Muscle layer of colon (tissue), 2 donors: Measurements from ENCODE around the gene BCL2L11.

Source experiments
- H3K27ac ChIP-seq: one replicate; pipeline ENCODE4 v1.7.0; 2013; ENCODE audit warnings: low read depth, mild to moderate bottlenecking, low read length, moderate library complexity
- H3K27me3 ChIP-seq, 2 donors: one replicate each; pipeline ENCODE4 v1.7.0; 2013; ENCODE audit warnings: low read length in 2 of 2, mild to moderate bottlenecking in 2 of 2; ENCODE audit not compliant: insufficient read depth in 2 of 2, control insufficient read depth in 1 of 2
- H3K36me3 ChIP-seq: one replicate; pipeline ENCODE4 v1.7.0; 2013; ENCODE audit warnings: mild to moderate bottlenecking, low read length; ENCODE audit not compliant: insufficient read depth
- H3K4me1 ChIP-seq: one replicate; pipeline ENCODE4 v1.7.0; 2013; ENCODE audit warnings: mild to moderate bottlenecking, low read length; ENCODE audit not compliant: insufficient read depth
- H3K4me3 ChIP-seq, 2 donors: one replicate each; pipeline ENCODE4 v1.7.0; 2013; ENCODE audit warnings: low read length in 2 of 2, low read depth in 1 of 2, mild to moderate bottlenecking in 1 of 2, moderate library complexity in 1 of 2
- H3K9ac ChIP-seq: one replicate; pipeline ENCODE4 v1.7.0; 2013; ENCODE audit warnings: low read length
- H3K9me3 ChIP-seq: one replicate; pipeline ENCODE4 v1.7.0; 2013; ENCODE audit warnings: mild to moderate bottlenecking, low read length
- donor health status: abdominal sarcoma.
- donor health status: Adenocarcinoma of cecum.

The BCL2L11 gene

DNA sequence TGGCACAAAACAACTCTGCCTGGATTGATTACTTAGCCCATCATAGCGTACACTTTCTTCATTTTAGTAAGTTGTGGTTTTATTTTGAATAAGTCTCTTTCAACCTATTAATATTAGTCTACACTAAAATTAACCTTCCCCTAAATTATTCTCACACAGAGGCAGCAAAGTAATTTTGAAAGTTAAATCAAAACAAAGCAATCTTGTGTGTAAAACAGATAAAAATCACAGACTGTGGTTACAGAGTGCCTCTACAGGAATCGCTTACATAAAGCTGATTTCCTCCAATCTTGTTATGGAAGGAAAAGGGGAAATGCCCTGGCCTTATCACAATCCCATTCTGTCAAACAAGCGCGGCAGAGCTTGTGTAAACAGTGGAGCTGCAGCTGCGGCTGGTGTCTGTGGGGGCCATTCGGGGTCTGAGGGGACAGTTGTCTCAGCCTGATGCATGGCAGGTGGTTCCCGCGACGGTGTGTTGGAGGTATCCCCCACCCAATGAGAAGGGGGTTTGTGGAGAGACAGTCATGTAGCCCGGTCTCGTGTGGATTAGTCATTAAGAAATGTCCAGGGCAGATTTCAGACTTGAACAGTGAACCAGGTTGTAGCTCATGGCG is 42.1 kb downstream of the BCL2L11 start:
- Histone ChIP-seq H3K9ac (no peak overlapping the region), H3K27me3 (no peaks in the 10 kb centered on the region), H3K9me3 (no peaks in the 10 kb centered on the region), H3K36me3 (no peaks in the 10 kb centered on the region), H3K4me3 (no peak overlapping the region), H3K27ac (no peak overlapping the region), H3K4me1 (peaks cover 8% of the 10 kb centered on the region)

DNA sequence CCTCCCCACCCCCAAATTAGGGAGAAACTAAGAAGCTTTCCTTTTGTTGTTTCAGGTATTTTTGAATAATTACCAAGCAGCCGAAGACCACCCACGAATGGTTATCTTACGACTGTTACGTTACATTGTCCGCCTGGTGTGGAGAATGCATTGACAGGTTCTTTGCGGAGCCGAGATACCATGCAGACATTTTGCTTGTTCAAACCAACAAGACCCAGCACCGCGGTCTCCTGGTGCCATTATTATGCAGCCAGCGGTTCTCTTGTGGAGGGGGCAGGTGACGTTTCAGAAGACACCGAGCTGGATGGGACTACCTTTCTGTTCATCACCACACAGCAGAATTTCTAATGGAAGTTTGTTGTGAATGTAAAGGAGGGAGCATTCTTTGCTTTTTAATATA is 43.4 kb downstream of the BCL2L11 start:
- no peak overlapping the region for H3K9ac ChIP-seq
- no peaks in the 10 kb centered on the region for H3K9me3 ChIP-seq
- peaks cover 8% of the 10 kb centered on the region for H3K4me1 ChIP-seq
- H3K27me3 ChIP-seq: no peaks in the 10 kb centered on the region
- no peak overlapping the region for H3K4me3 ChIP-seq
- H3K36me3 ChIP-seq: no peaks in the 10 kb centered on the region
- no peak overlapping the region for H3K27ac ChIP-seq

DNA sequence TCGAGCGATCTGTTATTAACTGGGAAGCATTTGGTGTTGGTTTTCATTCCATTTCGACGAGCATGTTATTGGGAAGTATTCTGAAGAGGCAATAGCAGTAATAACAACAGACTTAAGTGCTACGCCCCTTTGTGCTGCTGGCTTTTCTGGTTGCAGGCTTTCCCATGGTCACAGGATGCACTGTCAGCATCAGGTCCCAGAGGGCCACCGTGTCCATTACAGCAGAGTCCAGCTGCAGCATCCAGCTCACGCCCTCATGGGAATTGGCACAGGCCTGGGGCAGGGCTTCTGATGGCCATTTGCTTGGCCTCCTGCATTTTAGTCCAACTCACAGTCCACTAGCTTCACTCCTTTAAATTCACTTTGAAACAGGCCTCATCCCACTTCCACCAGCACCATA is 44.4 kb downstream of the BCL2L11 start:
- Histone ChIP-seq H3K27me3 (no peaks in the 10 kb centered on the region), H3K9me3 (no peaks in the 10 kb centered on the region), H3K36me3 (no peaks in the 10 kb centered on the region), H3K4me1 (peaks cover 8% of the 10 kb centered on the region), H3K4me3 (no peak overlapping the region), H3K27ac (no peak overlapping the region), H3K9ac (no peak overlapping the region)

DNA sequence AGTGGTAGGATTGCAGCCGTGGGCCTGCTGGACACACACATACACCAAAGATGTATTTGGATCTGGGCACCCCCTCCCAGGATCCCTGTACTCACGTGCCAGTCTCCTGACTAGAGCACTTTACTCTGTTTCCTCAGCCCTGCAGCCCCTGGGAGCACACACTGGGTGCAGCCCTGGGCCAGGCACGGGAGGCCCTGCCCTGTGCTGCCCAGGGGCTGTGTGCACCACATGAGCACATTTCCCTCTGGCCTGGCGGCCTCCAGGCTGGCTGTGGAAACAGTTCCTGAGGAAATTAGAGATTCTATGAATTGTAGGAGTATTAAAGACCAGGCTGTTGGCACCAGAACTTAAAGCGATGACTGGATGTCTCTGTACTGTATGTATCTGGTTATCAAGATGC is 45.4 kb downstream of the BCL2L11 start:
- H3K4me1 ChIP-seq: peaks cover 8% of the 10 kb centered on the region
- H3K27ac ChIP-seq: no peak overlapping the region
- no peaks in the 10 kb centered on the region for H3K36me3 ChIP-seq
- no peak overlapping the region for H3K4me3 ChIP-seq
- no peak overlapping the region for H3K9ac ChIP-seq
- no peaks in the 10 kb centered on the region for H3K27me3 ChIP-seq
- no peaks in the 10 kb centered on the region for H3K9me3 ChIP-seq

DNA sequence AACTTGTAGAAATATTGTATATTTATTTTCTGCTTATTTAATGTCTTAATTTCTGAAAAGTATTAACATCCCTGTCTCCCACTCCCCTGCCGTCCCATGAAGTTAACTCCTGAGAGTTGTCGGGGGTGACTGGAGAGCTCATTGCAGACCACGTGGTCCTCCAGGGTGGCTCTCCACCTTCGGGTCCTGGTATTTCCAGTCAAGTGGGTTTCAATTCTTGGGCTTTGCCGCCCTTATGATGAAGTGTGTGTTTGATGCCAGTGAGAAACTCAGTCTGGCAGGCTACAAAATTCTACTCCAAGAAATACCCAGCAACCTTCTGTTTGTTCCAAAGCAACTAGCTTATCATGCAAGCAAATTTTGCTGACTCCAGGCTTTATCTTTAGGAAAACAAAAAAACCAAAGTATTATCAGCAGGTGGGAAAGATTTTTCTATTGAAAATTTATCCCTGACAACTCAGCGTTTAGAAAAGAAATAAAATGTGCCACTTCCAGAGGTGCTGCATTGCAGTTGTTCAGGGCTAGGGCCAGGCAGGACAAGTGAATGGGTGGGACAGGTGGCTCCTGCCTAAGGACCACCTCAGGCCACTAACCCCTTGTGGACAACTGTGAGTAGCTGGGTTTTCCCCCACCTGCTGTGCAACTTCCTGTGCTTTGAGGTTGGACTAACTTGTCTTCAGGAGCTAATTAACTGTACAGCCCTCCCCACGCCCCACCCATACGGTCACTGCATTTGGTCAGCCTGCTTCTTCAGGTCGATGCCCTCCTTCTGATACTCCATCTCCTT is 46.6 kb downstream of the BCL2L11 start:
- Histone ChIP-seq H3K4me1 (peaks cover 8% of the 10 kb centered on the region), H3K27me3 (no peaks in the 10 kb centered on the region), H3K9me3 (no peaks in the 10 kb centered on the region), H3K36me3 (no peaks in the 10 kb centered on the region), H3K27ac (no peak overlapping the region), H3K4me3 (no peak overlapping the region), H3K9ac (no peak overlapping the region)

DNA sequence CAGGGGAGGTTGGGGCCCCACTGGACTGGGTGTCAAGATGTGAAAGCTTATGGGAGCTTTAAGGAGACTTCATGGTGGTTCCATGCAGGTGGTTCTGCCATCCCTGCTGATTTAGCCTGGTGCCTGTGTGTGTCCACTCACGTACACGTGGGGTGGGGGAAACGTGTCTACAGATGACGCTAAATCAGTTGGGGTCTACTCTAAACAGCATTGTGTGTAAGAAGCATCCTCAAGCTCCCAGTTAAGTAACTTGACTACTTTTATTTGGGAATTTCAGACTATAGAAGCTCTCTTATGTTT is 47.1 kb downstream of the BCL2L11 start:
- Histone ChIP-seq H3K9me3 (no peaks in the 10 kb centered on the region), H3K36me3 (no peaks in the 10 kb centered on the region), H3K27ac (no peak overlapping the region), H3K4me3 (no peak overlapping the region), H3K9ac (no peak overlapping the region), H3K4me1 (peaks cover 8% of the 10 kb centered on the region), H3K27me3 (no peaks in the 10 kb centered on the region)

DNA sequence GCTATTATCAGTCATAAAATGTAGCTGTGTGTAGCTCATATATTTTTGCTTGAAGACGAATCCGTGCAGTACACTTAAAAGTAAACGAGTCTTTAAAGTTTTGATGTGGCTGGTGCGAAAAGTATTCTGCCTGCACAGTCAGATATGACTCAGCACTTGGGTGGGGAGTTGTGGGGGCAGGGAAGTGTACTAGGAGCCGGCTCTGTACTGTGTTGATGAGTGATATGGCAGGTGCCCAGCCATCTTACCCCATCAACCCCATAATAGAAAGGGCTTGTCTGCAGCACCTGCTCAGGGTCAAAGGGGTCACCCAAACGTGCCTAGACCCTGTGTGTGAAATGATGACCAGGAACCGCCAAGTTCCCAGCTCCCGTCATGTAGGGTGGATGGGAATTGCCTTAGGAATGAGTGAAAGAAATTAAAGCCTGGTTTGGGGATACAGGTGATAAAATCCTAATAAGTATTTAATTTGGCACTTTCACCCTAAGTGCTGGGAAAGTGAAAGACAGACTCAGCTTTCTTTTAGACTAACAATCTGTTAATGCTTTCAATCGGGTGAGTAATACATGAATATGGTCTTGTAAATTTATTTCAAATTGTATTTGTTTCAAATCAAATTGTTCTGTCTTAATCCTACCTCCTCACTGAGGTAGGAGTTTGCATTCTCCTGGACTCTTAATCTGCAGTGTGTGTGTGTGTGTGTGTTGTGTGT is 48.0 kb downstream of the BCL2L11 start:
- Histone ChIP-seq H3K9me3 (no peaks in the 10 kb centered on the region), H3K27me3 (no peaks in the 10 kb centered on the region), H3K36me3 (no peaks in the 10 kb centered on the region), H3K27ac (no peak overlapping the region), H3K9ac (no peak overlapping the region), H3K4me3 (no peak overlapping the region), H3K4me1 (peaks cover 8% of the 10 kb centered on the region)

DNA sequence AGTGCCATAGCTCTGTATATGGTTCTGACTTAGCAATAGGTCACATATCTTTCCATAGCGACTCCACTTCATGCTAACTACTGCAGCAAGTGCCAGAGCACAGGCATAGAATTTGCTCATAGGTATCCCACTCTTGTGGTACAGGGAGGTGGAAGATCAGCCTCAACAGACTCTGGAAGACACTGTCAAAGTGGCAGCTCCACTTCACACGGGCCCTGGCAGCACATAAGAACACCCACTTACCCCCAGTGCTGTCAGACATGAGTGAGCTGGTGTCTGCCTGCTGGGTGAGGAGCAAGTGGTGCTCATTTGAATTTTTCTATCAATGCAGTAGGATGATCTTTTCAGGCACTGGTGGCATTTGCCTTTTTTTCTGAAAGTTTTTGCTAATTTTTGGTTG is 48.6 kb downstream of the BCL2L11 start:
- Histone ChIP-seq H3K36me3 (no peaks in the 10 kb centered on the region), H3K9me3 (no peaks in the 10 kb centered on the region), H3K27ac (no peak overlapping the region), H3K9ac (no peak overlapping the region), H3K27me3 (no peaks in the 10 kb centered on the region), H3K4me3 (no peak overlapping the region), H3K4me1 (peaks cover 6% of the 10 kb centered on the region)

DNA sequence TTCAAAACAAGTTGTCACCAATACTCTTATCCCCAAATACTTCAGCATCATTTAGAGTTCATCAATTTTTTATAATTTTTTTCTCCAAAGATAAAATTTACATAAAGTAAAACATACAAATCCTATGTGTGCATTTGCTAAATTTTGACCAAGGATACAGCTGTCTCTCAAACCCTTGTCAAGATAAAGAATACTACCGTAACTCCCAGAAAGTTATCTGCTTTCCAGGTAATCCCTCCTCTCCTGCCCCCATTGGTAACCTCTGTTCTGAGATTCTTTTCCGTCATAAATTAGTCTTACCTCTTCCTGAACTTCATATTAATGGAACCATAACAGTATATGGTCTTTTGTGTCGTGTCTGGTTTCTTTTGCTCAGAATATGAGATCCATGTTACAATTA is 49.2 kb downstream of the BCL2L11 start:
- Histone ChIP-seq H3K4me1 (no peaks in the 10 kb centered on the region), H3K9me3 (no peaks in the 10 kb centered on the region), H3K36me3 (no peaks in the 10 kb centered on the region), H3K9ac (no peak overlapping the region), H3K27me3 (no peaks in the 10 kb centered on the region), H3K4me3 (no peak overlapping the region), H3K27ac (no peak overlapping the region)

DNA sequence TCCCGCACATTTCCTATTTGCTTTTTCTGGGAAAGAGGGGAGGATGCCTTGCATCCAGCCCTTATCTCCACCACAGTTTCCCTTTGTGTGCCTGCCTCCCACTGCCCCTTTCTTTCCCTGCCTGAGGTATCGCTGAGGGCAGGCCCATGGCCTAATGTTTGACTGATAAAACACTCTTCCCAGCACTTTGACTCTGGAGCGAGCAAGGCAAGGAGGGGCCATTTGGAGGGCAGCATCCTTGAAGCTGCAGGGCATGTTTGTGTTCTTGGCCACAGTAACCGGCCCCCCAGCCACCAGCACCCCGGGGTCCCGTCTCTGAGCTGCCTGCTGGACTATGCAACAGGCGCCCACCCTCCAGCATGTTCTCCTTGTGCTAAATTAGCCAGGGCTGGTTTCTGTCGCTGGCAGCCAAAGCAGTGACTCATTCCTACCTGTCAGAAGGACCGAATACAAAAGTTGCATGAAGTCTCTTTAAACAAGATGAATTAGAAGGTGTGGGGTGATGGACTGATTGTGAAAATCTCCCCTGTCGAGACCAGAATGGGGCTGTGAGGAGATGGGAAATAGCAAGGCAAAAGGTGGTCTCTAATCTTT is 50.7 kb downstream of the BCL2L11 start:
- Histone ChIP-seq H3K4me3 (no peak overlapping the region), H3K9me3 (no peaks in the 10 kb centered on the region), H3K36me3 (no peaks in the 10 kb centered on the region), H3K27ac (no peak overlapping the region), H3K4me1 (no peaks in the 10 kb centered on the region), H3K9ac (no peak overlapping the region), H3K27me3 (no peaks in the 10 kb centered on the region)

DNA sequence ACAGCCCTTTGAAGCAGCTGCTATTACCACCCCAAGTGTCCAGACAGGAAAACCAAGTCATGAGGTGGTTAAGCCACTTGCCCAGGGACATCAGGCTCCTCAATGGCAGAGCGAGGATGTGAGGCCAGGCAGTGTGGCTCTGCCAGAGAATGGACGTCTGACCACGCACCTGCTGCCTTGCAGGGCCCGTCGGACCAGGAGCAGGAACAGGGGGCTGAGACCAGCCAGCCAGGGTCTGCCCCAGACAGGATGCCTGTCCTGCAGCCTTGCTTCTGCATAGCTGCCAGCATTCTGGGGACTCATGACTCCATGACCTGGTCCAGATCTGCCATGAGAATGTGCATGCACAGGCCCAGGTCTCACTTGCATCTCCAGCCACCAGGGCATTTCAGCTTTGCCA is 52.0 kb downstream of the BCL2L11 start:
- Histone ChIP-seq H3K9me3 (no peaks in the 10 kb centered on the region), H3K27me3 (no peaks in the 10 kb centered on the region), H3K9ac (no peak overlapping the region)

More for the DNA sequence above, 52.0 kb downstream of the BCL2L11 start:
- no peaks in the 10 kb centered on the region for H3K4me1 ChIP-seq
- H3K27ac ChIP-seq: no peak overlapping the region
- H3K36me3 ChIP-seq: no peaks in the 10 kb centered on the region
- no peak overlapping the region for H3K4me3 ChIP-seq
